Panc1 (cell line): Measurements from ENCODE around the gene PROCR.

Experiments
- SIN3A ChIP-seq: IDR thresholded peaks from 2 replicates; pipeline ENCODE4 v1.6.1; 2012; ENCODE audit warnings: low read depth, mild to moderate bottlenecking, low read length, moderate library complexity, borderline replicate concordance; ENCODE audit not compliant: insufficient read depth
- TF ChIP-seq, protein P1 (sequence below), 2 experiments: IDR thresholded peaks; 2 replicates each; pipeline ENCODE4 v1.6.1; 2011 to 2012; ENCODE audit warnings: low read depth in 2 of 2, control low read depth in 1 of 2, low read length in 1 of 2, mild to moderate bottlenecking in 1 of 2, moderate library complexity in 1 of 2; ENCODE audit not compliant: insufficient read depth in 1 of 2
- TF ChIP-seq, protein P2 (sequence below): fragments of 450-650 bp; IDR thresholded peaks from 2 replicates; pipeline ENCODE4 v1.5.1; 2017; ENCODE audit warnings: mild to moderate bottlenecking

DNA sequence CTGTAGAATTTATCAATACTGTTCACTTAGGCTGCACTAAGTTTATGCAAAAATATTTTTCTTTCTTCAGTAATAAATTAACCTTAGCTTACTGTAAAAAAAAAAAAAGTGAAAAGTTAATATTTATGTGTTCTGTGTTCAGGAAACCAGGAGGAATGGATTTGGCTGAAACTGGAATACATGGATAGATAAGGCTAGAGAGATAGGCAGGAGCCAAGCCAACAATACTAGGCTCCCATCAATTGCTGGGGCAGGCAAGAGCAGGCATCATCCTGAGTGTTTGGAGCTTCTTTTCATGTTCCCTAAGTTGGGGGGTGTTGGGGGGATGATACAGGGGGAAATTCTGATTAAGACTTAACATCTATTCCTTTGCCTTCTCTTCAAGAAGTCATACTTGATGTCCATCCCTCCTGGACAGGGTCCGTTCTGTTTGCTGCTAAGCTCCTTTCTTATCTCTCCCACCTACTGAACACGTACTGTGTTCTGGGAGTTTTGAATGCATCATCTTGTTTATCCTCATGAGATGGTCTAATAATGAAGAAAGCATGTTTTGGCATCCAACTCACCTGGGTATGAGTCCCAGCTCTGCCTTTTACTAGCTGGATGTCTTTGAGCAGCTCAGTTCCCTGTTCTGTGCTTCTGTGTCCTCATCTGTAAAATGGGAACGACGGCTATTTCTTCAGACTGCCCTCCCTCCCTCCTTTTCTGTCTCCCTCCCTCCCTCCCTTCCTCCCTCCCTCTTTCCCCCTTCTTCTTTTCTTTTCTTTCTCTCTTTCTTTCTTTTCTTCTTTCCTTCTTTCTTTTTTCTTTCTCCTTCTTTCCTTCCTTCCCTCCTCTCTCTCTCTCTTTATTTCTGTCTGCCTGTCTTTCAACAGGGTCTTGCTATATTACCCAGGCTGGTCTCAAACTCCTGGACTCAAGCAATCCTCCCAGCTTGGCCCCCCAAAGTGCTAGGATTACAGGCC, 6.4 kb upstream of the PROCR start:
- TF ChIP-seq SIN3A = no peak
- TF ChIP-seq, protein P1, sequence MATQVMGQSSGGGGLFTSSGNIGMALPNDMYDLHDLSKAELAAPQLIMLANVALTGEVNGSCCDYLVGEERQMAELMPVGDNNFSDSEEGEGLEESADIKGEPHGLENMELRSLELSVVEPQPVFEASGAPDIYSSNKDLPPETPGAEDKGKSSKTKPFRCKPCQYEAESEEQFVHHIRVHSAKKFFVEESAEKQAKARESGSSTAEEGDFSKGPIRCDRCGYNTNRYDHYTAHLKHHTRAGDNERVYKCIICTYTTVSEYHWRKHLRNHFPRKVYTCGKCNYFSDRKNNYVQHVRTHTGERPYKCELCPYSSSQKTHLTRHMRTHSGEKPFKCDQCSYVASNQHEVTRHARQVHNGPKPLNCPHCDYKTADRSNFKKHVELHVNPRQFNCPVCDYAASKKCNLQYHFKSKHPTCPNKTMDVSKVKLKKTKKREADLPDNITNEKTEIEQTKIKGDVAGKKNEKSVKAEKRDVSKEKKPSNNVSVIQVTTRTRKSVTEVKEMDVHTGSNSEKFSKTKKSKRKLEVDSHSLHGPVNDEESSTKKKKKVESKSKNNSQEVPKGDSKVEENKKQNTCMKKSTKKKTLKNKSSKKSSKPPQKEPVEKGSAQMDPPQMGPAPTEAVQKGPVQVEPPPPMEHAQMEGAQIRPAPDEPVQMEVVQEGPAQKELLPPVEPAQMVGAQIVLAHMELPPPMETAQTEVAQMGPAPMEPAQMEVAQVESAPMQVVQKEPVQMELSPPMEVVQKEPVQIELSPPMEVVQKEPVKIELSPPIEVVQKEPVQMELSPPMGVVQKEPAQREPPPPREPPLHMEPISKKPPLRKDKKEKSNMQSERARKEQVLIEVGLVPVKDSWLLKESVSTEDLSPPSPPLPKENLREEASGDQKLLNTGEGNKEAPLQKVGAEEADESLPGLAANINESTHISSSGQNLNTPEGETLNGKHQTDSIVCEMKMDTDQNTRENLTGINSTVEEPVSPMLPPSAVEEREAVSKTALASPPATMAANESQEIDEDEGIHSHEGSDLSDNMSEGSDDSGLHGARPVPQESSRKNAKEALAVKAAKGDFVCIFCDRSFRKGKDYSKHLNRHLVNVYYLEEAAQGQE (IDR thresholded peaks at IDR 0.05; ENCODE audit: insufficient read depth in 1 of 2, low read depth in 2 of 2, low read length in 1 of 2) = no peak
- TF ChIP-seq, protein P2, sequence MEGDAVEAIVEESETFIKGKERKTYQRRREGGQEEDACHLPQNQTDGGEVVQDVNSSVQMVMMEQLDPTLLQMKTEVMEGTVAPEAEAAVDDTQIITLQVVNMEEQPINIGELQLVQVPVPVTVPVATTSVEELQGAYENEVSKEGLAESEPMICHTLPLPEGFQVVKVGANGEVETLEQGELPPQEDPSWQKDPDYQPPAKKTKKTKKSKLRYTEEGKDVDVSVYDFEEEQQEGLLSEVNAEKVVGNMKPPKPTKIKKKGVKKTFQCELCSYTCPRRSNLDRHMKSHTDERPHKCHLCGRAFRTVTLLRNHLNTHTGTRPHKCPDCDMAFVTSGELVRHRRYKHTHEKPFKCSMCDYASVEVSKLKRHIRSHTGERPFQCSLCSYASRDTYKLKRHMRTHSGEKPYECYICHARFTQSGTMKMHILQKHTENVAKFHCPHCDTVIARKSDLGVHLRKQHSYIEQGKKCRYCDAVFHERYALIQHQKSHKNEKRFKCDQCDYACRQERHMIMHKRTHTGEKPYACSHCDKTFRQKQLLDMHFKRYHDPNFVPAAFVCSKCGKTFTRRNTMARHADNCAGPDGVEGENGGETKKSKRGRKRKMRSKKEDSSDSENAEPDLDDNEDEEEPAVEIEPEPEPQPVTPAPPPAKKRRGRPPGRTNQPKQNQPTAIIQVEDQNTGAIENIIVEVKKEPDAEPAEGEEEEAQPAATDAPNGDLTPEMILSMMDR = no peak
